Lung (tissue), 12 donors: ENCODE results near the gene INTS7. TPM values are rescaled to one million over a fixed set of nuclear protein-coding genes. Genes with fewer than 3 reads are reported as not detected.

Experiments
- ATAC-seq: fragments of 200-7000 bp; cut with Tn5 transposase; one replicate; pipeline ENCODE4 v1.9.1; 2020; ENCODE audit warnings: moderate number of reproducible peaks; ENCODE audit not compliant: insufficient read depth, low FRiP score
- DNase-seq, 3 donors: peaks; one replicate each; pipeline ENCODE4 v3.0.0-alpha.2; 2013 to 2017
- H3K27ac ChIP-seq, 2 donors: one replicate each; pipeline ENCODE4 v1.5.1; 2013; ENCODE audit warnings: mild to moderate bottlenecking in 2 of 2, moderate library complexity in 2 of 2, control low read depth in 1 of 2, inconsistent platforms in 1 of 2, low read depth in 1 of 2, low read length in 1 of 2
- H3K27me3 ChIP-seq, 3 donors: one replicate each; pipeline ENCODE4 v1.5.1; 2013; ENCODE audit warnings: low read length in 2 of 3; ENCODE audit not compliant: control insufficient read depth in 3 of 3, insufficient read depth in 3 of 3
- H3K36me3 ChIP-seq, 4 donors: one replicate each; pipeline ENCODE4 v1.5.1; 2013; ENCODE audit warnings: low read length in 4 of 4, mild to moderate bottlenecking in 1 of 4, moderate library complexity in 1 of 4; ENCODE audit not compliant: control insufficient read depth in 4 of 4, insufficient read depth in 4 of 4
- H3K4me1 ChIP-seq, 5 donors: one replicate each; pipeline ENCODE4 v1.5.1; 2013; ENCODE audit warnings: low read length in 5 of 5, mild to moderate bottlenecking in 2 of 5, moderate library complexity in 1 of 5; ENCODE audit not compliant: control insufficient read depth in 5 of 5, insufficient read depth in 5 of 5
- H3K4me3 ChIP-seq: one replicate; pipeline ENCODE4 v1.5.1; 2013; ENCODE audit warnings: mild to moderate bottlenecking, control low read depth, moderate library complexity
- H3K9ac ChIP-seq, 2 donors: one replicate each; pipeline ENCODE4 v1.5.1; 2013; ENCODE audit warnings: low read length in 2 of 2, control low read depth in 1 of 2; ENCODE audit not compliant: insufficient read depth in 1 of 2
- H3K9me3 ChIP-seq, 4 donors: one replicate each; pipeline ENCODE4 v1.5.1; 2013; ENCODE audit warnings: low read length in 3 of 4, mild to moderate bottlenecking in 1 of 4, moderate library complexity in 1 of 4; ENCODE audit not compliant: control insufficient read depth in 4 of 4, insufficient read depth in 3 of 4
- CTCF ChIP-seq: IDR thresholded peaks from 2 replicates; pipeline ENCODE4 v1.5.1; 2012; ENCODE audit warnings: mild to moderate bottlenecking; ENCODE audit errors: control extremely low read depth, extremely low read depth
- WGBS, 2 donors: extraction: QIAGEN DNeasy Blood & Tissue Kit; methylation state at CpG; one replicate each; pipeline ENCODE4 v1.1.7; 2013; 5-methylcytosine and 5-hydroxymethylcytosine counted together
- polyA plus RNA-seq, 2 donors: library from polyadenylated mRNA; stranded (reverse); fragments of 200-250 nt; gene quantifications; one replicate each; pipeline ENCODE4 v1.2.1, GENCODE V29; 2013
- total RNA-seq, 2 donors: library from RNA; depleted of rRNA in 1 of 2; stranded (reverse); fragments of >200 nt in 1 of 2; gene quantifications; one replicate each; pipeline ENCODE4 v1.2.1, GENCODE V29; 2014 to 2021
- donor health status: control.
- donor health status: control.
- donor health status: Bipolar disorder and iron deficiency.
- donor health status: healthy.
- donor health status: DM: yes; HTN: yes; CAD: no.

The INTS7 gene
- total and polyA plus RNA-seq, 4 donors, result 6.4 to 18.9 (median 11.8) TPM

GRCh38 chr1:211902624-211903291 lies 132.6 kb downstream of the INTS7 start:
- whole genome bisulfite sequencing, 2 donors, result 92 to 100% methylated on average over 4 of the region's 4 CpGs
- Histone ChIP-seq H3K9me3 (peaks cover 0 to 6% (median 0%) of the 10 kb centered on the region in 4 donors), H3K4me1 (no peaks in the 10 kb centered on the region), H3K4me3 (no peak overlapping the region), H3K36me3 (no peaks in the 10 kb centered on the region), H3K9ac (no peak overlapping the region), H3K27ac (no peak overlapping the region), H3K27me3 (no peaks in the 10 kb centered on the region)
- no peak for TF ChIP-seq CTCF
- DNase-seq, result no peak
- no peak for ATAC-seq

- no peak for DNase-seq
- 90 to 94% methylated on average over 2 of the region's 2 CpGs for WGBS, 2 donors
- no peaks in the 10 kb centered on the region for H3K36me3 ChIP-seq
Measured at GRCh38 chr1:211901945-211902344, 133.4 kb downstream of the INTS7 start.

GRCh38 chr1:211900441-211900840 lies 134.9 kb downstream of the INTS7 start:
- Histone ChIP-seq H3K4me3 (no peak overlapping the region), H3K9ac (no peak overlapping the region), H3K36me3 (no peaks in the 10 kb centered on the region), H3K9me3 (peaks cover 0 to 6% (median 0%) of the 10 kb centered on the region in 4 donors), H3K4me1 (no peaks in the 10 kb centered on the region), H3K27me3 (no peaks in the 10 kb centered on the region), H3K27ac (no peak overlapping the region)
- no peak for DNase-seq
- ATAC-seq, result no peak
- 95 to 96% methylated on average over 2 of the region's 2 CpGs for WGBS, 2 donors
- no peak for TF ChIP-seq CTCF

More at GRCh38 chr1:211901945-211902344, 133.4 kb downstream of the INTS7 start:
- Histone ChIP-seq H3K9me3 (peaks cover 0 to 6% (median 0%) of the 10 kb centered on the region in 4 donors), H3K27me3 (no peaks in the 10 kb centered on the region), H3K9ac (no peak overlapping the region), H3K4me1 (no peaks in the 10 kb centered on the region), H3K27ac (no peak overlapping the region), H3K4me3 (no peak overlapping the region)
- no peak for ATAC-seq
- TF ChIP-seq CTCF, result no peak
